ENCODE data around the gene PRR20E.
"Not testable (repeated sequence)": the region's sequence is repeated elsewhere in the genome, so short reads cannot be mapped to it uniquely, and the experiment has no call there.

The PRR20E gene

GRCh38 chr13:57166897-57167296, at the start of gene PRR20E:
TSS of gene PRR20E (plus strand) at chr13:57167197. CDS start at chr13:57167584, 387 bp downstream.
- ATAC-seq, result not testable (repeated sequence)

GRCh38 chr13:57123681-57124080, 43.3 kb upstream of the PRR20E start:
- no peak for ATAC-seq
- no peak for TF ChIP-seq GLIS3 (CRISPR knock-in tag; IDR thresholded peaks at IDR 0.05)
- no peak for TF ChIP-seq BACH2 (CRISPR knock-in tag; IDR thresholded peaks at IDR 0.05; ENCODE audit: borderline replicate concordance)
- TF ChIP-seq CSDC2 (CRISPR knock-in tag; IDR thresholded peaks at IDR 0.05), result no peak
- no peak for TF ChIP-seq ZNF565 (CRISPR knock-in tag; conservative IDR thresholded peaks at IDR 0.05; ENCODE audit: low read depth)

GRCh38 chr13:57128909-57129308, 38.1 kb upstream of the PRR20E start:
- no peak for ATAC-seq
- TF ChIP-seq OSR1 (CRISPR knock-in tag; IDR thresholded peaks at IDR 0.05) (no peak), ZNF70 (CRISPR knock-in tag; IDR thresholded peaks at IDR 0.05) (no peak)

GRCh38 chr13:57136093-57136492, 30.9 kb upstream of the PRR20E start:
- ATAC-seq, result no peak
- TF ChIP-seq BACH2 (CRISPR knock-in tag; IDR thresholded peaks at IDR 0.05; ENCODE audit: borderline replicate concordance), result no peak
- no peak for TF ChIP-seq GLIS3 (CRISPR knock-in tag; IDR thresholded peaks at IDR 0.05)
- TF ChIP-seq ARNTL (CRISPR knock-in tag; IDR thresholded peaks at IDR 0.05; ENCODE audit: borderline replicate concordance, low read depth), result no peak
- TF ChIP-seq CSRNP3 (CRISPR knock-in tag; IDR thresholded peaks at IDR 0.05), result no peak
- TF ChIP-seq ZNF565 (CRISPR knock-in tag; conservative IDR thresholded peaks at IDR 0.05; ENCODE audit: low read depth), result no peak
- no peak for TF ChIP-seq OSR1 (CRISPR knock-in tag; IDR thresholded peaks at IDR 0.05)
- no peak for TF ChIP-seq ZFP3 (CRISPR knock-in tag; IDR thresholded peaks at IDR 0.05)
- no peak for TF ChIP-seq RARB (CRISPR knock-in tag; IDR thresholded peaks at IDR 0.05)
- no peak for TF ChIP-seq ESRRG (CRISPR knock-in tag; IDR thresholded peaks at IDR 0.05)
- no peak for TF ChIP-seq CREB5 (CRISPR knock-in tag; IDR thresholded peaks at IDR 0.05; ENCODE audit: low read depth)
- TF ChIP-seq SNAI2 (CRISPR knock-in tag; IDR thresholded peaks at IDR 0.05), result no peak
- TF ChIP-seq TOX (CRISPR knock-in tag; IDR thresholded peaks at IDR 0.05; ENCODE audit: borderline replicate concordance), result no peak
- no peak for TF ChIP-seq TCF4 (CRISPR knock-in tag; IDR thresholded peaks at IDR 0.05; ENCODE audit: borderline replicate concordance)
- no peak for TF ChIP-seq ZNF8 (CRISPR knock-in tag; IDR thresholded peaks at IDR 0.05)
- no peak for TF ChIP-seq CSDC2 (CRISPR knock-in tag; IDR thresholded peaks at IDR 0.05)
- no peak for TF ChIP-seq ZNF70 (CRISPR knock-in tag; IDR thresholded peaks at IDR 0.05)
- TF ChIP-seq POU6F1 (CRISPR knock-in tag; IDR thresholded peaks at IDR 0.05; ENCODE audit: borderline replicate concordance, low read depth), result no peak
- TF ChIP-seq ZFP30 (CRISPR knock-in tag; IDR thresholded peaks at IDR 0.05), result no peak

GRCh38 chr13:57137585-57137984, 29.4 kb upstream of the PRR20E start:
- ATAC-seq, result no peak
- no peak for TF ChIP-seq CSRNP3 (CRISPR knock-in tag; IDR thresholded peaks at IDR 0.05)
- no peak for TF ChIP-seq ARNTL (CRISPR knock-in tag; IDR thresholded peaks at IDR 0.05; ENCODE audit: borderline replicate concordance, low read depth)
- no peak for TF ChIP-seq ZNF565 (CRISPR knock-in tag; conservative IDR thresholded peaks at IDR 0.05; ENCODE audit: low read depth)
- TF ChIP-seq TSHZ2 (CRISPR knock-in tag; IDR thresholded peaks at IDR 0.05), result no peak
- TF ChIP-seq CREB5 (CRISPR knock-in tag; IDR thresholded peaks at IDR 0.05; ENCODE audit: low read depth), result no peak
- no peak for TF ChIP-seq PATZ1 (CRISPR knock-in tag; IDR thresholded peaks at IDR 0.05; ENCODE audit: borderline replicate concordance)
- no peak for TF ChIP-seq TCF4 (CRISPR knock-in tag; IDR thresholded peaks at IDR 0.05; ENCODE audit: borderline replicate concordance)
- TF ChIP-seq PPARA (CRISPR knock-in tag; IDR thresholded peaks at IDR 0.05; ENCODE audit: borderline replicate concordance), result no peak
- TF ChIP-seq ZC3H10 (CRISPR knock-in tag; IDR thresholded peaks at IDR 0.05), result no peak
- TF ChIP-seq CSDC2 (CRISPR knock-in tag; IDR thresholded peaks at IDR 0.05), result no peak
- TF ChIP-seq OSR1 (CRISPR knock-in tag; IDR thresholded peaks at IDR 0.05), result no peak
- TF ChIP-seq ZFP30 (CRISPR knock-in tag; IDR thresholded peaks at IDR 0.05), result no peak
- TF ChIP-seq ZNF8 (CRISPR knock-in tag; IDR thresholded peaks at IDR 0.05), result no peak
- TF ChIP-seq ESRRG (CRISPR knock-in tag; IDR thresholded peaks at IDR 0.05), result no peak
- no peak for TF ChIP-seq SNAI2 (CRISPR knock-in tag; IDR thresholded peaks at IDR 0.05)
- no peak for TF ChIP-seq ZFP3 (CRISPR knock-in tag; IDR thresholded peaks at IDR 0.05)

Data from SK-N-SH treated with all-trans-retinoic acid at 6 μM for 48 hours (cell line).